HAP-1 (cell line): ENCODE results near the gene IGSF5.
"Not testable (repeated sequence)": the region's sequence is repeated elsewhere in the genome, so short reads cannot be mapped to it uniquely, and the experiment has no call there.

Experiments used
- DNase-seq, 2 experiments: peaks; one replicate each; pipeline ENCODE4 v3.0.0-alpha.2; 2016 to 2020; ENCODE audit warnings: low spot score in 2 of 2
- H3K27me3 ChIP-seq: fragments of 250-450 bp; sonication (Bioruptor Pico); 2 replicates; pipeline ENCODE4 v1.5.1; 2020; ENCODE audit warnings: low read depth, mild to moderate bottlenecking, moderate library complexity
- H3K36me3 ChIP-seq: fragments of 250-450 bp; sonication (Bioruptor Pico); replicated peaks from 2 replicates; pipeline ENCODE4 v1.5.1; 2020; ENCODE audit warnings: mild to moderate bottlenecking
- H3K4me1 ChIP-seq: fragments of 250-450 bp; sonication (Bioruptor Pico); 2 replicates; pipeline ENCODE4 v1.5.1; 2020; ENCODE audit warnings: mild to moderate bottlenecking
- H3K4me3 ChIP-seq: fragments of 250-450 bp; sonication (Bioruptor Pico); 2 replicates; pipeline ENCODE4 v1.5.1; 2020; ENCODE audit warnings: mild to moderate bottlenecking, moderate library complexity
- H3K9me3 ChIP-seq: fragments of 250-450 bp; sonication (Bioruptor Pico); 2 replicates; pipeline ENCODE4 v1.5.1; 2020; ENCODE audit warnings: mild to moderate bottlenecking, moderate library complexity
- in situ Hi-C: fragments of 300-500 bp; cut with MboI; formaldehyde crosslinking; loops from 3 replicates; pipeline ENCODE4 v1.14.3; 2020; ENCODE audit warnings: low sequenced_read_pairs, inconsistent platforms, mixed read lengths

Gene IGSF5

DNA sequence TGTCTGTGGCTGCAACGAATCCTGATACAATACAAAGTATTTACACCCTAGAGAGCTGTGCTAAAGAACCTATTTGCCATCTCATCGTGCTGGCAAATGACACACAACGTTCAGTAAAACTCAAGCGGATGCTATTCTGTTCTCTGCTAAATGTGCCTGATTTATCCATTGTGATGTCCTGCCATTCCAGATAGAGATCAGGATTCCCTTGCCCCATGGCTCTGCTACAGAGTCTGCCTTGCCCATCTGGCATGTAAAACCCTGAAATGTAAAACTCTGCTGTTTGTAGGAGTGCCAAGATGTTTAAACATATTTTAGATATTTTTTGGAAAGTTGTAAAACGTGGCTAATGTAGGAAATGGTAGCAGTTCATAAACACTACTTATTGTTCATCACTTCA is 20.0 kb upstream of the IGSF5 start:
- H3K36me3 ChIP-seq = no peaks in the 10 kb centered on the region

DNA sequence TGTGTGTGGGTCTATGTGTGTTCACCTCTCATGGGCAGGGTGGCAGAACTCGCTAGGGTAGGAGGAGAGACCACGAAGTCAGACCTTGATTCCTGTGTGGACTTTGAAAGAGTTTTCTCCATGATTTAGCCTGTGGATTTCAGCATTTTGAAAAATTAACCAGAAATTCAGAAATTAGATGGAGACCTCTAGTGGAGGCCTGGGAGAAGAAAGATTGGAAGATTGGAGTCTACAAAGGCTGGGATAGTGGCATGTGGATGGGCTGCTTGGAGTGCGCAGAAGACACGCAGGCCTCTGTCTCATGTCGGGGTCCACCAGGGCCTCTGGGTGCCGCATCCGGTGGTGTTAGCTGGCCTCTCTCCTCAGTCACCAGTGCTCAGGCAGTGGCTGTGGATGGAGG is 18.9 kb upstream of the IGSF5 start:
- H3K4me3 ChIP-seq = no peak overlapping the region
- in situ Hi-C loops = no loop called here
- H3K4me1 ChIP-seq = no peaks in the 10 kb centered on the region
- no peaks in the 10 kb centered on the region for H3K27me3 ChIP-seq
- H3K36me3 ChIP-seq = no peaks in the 10 kb centered on the region
- no peak for DNase-seq
- H3K9me3 ChIP-seq = no peaks in the 10 kb centered on the region

More for the DNA sequence above, 20.0 kb upstream of the IGSF5 start:
- no peaks in the 10 kb centered on the region; the same call in 1 of the 2 replicates for H3K9me3 ChIP-seq
- H3K4me1 ChIP-seq = no peaks in the 10 kb centered on the region
- in situ Hi-C loops = no loop called here
- no peak overlapping the region for H3K4me3 ChIP-seq
- DNase-seq = no peak
- no peaks in the 10 kb centered on the region for H3K27me3 ChIP-seq

DNA sequence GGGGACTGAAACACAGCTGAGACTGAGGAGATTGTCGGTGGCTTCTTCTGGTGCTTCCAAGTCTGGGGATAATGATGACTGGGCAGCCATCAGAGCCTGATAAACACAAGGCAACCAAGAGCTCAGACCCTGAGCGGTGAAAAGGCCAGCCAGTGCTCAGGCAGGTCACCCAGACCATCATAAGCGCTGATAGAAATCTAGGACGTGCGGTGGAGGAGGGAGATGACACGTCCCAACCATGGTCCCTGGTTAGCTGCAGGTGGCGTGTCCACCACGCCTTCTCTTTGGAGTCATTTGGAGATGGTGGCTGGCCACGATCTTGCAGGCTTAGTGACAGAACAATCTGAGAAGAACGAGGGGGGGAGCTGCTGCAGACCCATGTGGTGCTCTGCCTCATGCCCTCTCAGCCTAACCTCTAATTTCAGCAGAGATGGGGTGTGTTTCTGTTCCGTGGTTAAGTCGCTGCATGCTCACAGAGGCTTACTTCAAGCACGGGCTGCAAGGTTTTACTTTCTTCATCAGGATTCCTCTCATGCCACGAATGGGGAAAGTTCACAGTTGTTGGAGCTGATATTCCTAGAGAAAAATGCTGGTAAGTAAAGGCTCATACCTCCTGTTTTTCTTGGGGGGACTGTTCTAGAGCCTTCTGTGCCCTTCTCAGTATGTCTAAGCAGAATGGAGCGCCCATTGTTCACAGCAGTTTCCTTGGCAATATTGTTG is 17.4 kb upstream of the IGSF5 start:
- in situ Hi-C loops = no loop called here
- Histone ChIP-seq H3K27me3 (no peaks in the 10 kb centered on the region), H3K4me1 (no peaks in the 10 kb centered on the region), H3K9me3 (no peaks in the 10 kb centered on the region), H3K4me3 (no peak overlapping the region), H3K36me3 (no peaks in the 10 kb centered on the region)
- no peak for DNase-seq

DNA sequence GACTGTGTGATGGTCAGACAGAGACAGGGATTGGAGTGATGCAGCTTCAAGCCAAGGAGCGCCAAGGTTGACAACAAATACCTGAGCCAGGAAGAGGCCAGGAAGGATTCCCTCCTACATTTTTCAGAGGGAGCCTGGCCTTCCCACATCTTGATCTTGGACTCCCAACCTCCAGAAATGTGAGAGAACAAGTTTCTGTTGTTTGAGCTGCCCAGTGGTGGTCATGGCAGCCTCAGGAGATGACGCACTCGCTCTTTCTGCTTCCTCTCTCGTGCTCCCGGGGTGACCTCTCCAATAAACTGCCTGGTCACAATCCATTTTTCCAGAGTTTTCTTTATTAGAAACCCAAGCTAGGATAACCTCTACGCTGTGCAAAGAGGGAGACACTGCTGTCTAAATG is 16.6 kb upstream of the IGSF5 start:
- H3K4me3 ChIP-seq = no peak overlapping the region
- H3K4me1 ChIP-seq = no peaks in the 10 kb centered on the region
- no peaks in the 10 kb centered on the region for H3K36me3 ChIP-seq
- in situ Hi-C loops = no loop called here
- DNase-seq = no peak
- H3K9me3 ChIP-seq = no peaks in the 10 kb centered on the region
- H3K27me3 ChIP-seq = no peaks in the 10 kb centered on the region

DNA sequence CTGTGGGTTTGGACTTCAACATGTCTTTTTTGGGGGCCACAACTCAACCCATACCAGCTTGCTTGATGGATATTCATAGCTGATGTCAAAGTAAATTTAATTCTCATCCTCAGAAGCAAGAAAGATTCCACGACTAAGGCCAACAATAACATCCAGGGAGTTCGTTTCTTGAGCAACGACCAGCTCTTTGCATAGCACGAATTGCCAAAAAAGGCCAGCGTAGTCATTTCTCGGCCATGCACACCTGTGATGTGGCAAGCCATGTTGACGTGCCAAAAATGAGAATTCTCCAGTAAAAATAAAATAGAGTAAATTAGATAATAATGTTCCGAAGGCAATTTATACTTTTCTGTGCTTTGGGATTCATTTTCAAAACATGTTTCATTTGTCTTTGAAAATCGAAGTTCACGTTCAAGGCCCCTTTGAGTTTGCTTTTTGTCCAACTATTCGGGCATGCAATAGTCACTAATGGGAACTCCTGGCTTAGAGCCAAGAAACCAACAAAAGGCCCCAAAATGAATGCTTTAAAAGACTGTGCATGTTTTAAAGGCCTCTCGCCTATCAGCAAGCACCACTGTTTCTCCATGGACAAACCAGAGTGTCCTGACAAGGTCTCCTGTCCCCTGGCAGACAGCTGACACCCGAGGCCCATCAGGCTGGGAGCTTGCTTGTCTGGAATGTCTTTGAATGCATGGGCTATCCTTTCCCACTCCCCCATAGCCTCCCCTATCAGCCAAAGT is 14.4 kb upstream of the IGSF5 start:
- Histone ChIP-seq H3K4me3 (no peak overlapping the region), H3K4me1 (no peaks in the 10 kb centered on the region), H3K9me3 (no peaks in the 10 kb centered on the region), H3K27me3 (no peaks in the 10 kb centered on the region), H3K36me3 (no peaks in the 10 kb centered on the region)
- no peak for DNase-seq
- in situ Hi-C loops = no loop called here

DNA sequence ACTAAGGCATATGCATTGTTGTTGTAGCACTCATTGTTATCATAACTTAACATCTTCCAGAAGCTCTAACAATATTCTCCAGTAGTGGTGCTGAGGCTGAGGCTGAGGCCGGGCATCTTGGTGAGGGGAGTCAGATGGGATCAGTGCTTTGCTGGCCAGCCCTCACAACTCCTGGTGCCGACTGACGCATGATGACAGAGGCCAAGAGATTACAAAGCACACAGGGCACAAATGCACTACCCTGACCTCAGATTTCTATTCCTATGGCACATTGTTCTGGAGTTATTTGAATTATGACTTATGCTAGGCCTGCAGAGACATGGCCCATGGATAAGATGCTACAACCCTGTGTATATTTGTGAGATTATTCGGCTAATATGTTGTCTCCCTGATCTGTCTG is 8.3 kb upstream of the IGSF5 start:
- no peaks in the 10 kb centered on the region for H3K4me1 ChIP-seq
- H3K9me3 ChIP-seq = no peaks in the 10 kb centered on the region
- no peak overlapping the region for H3K4me3 ChIP-seq
- in situ Hi-C loops = no loop called here
- no peaks in the 10 kb centered on the region for H3K27me3 ChIP-seq
- H3K36me3 ChIP-seq = no peaks in the 10 kb centered on the region
- no peak for DNase-seq

DNA sequence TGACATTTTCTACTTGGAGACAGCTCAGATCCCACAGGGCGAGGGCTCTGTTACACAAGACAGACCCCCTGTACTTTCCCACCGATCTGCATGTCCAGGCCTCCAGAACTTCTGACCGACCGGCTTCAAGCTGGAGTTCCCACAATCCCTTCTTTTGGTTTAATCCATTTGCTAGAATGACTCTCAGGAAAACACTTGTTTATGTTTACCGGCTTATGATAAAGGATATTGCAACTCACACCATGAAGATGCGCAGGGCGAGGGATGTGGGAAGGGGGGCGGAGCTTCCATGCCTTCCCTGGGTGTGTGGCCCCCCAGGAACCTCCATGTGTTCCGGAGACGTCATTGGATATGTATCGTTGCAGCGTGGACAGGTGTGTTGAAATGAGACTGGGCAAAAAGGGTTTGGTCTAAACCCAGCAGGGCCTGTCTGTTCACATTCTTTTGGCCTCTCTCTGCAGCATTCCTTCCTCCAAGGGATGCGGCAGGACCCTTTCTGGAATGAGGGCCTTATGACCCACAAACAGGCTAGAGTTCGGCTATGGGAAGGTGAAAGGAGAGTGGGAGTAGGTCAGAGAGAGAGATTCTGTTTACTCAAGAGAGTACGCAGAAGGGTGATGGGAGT is 7.5 kb upstream of the IGSF5 start:
- in situ Hi-C loops = no loop called here
- H3K4me3 ChIP-seq = no peak overlapping the region
- H3K36me3 ChIP-seq = no peaks in the 10 kb centered on the region
- DNase-seq = no peak
- H3K9me3 ChIP-seq = no peaks in the 10 kb centered on the region
- H3K27me3 ChIP-seq = no peaks in the 10 kb centered on the region
- H3K4me1 ChIP-seq = no peaks in the 10 kb centered on the region

DNA sequence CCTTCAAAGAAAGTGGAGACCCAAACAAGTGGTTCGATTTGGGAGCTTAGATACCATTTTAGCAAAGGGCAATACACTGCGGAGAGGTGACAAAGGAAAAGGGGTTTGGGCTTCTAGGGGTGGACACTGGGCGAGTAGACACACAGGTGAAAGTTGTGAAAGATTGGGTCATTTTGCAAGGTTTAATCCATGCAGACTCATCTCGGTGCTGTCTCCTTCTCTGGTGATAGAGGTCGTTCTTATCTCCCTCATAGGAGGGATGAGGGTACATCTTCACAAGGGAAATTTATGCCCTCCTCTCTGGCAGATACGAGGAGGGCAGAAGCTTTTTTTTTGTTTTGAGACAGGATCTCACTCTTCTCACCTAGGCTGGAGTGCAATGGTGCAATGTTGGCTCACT is 6.4 kb upstream of the IGSF5 start:
- Histone ChIP-seq H3K4me3 (no peak overlapping the region), H3K36me3 (no peaks in the 10 kb centered on the region), H3K27me3 (no peaks in the 10 kb centered on the region), H3K9me3 (no peaks in the 10 kb centered on the region), H3K4me1 (no peaks in the 10 kb centered on the region)
- in situ Hi-C loops = no loop called here
- DNase-seq = no peak

DNA sequence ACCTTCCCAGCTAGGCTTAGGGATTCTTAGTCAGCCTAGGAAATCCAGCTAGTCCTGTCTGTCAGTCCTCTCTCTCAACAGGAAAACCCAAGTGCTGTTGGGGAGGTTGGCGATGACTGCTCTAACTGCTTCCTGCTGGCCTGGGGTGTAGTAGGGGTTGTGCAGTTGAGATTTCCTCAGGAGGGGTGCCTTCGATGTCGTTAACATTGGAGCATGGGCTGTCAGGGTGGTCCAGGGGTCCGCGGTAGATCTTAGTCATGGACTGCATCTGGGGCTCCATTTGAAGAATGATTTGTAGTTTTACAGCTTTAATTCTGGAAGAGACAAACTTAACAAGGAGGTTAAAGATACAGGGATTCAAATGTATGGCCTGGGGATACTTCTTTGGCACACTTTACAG is 5.5 kb upstream of the IGSF5 start:
- H3K36me3 ChIP-seq, H3K4me1 ChIP-seq, DNase-seq, in situ Hi-C loops, H3K27me3 ChIP-seq, H3K4me3 ChIP-seq, H3K9me3 ChIP-seq: not testable (repeated sequence)

DNA sequence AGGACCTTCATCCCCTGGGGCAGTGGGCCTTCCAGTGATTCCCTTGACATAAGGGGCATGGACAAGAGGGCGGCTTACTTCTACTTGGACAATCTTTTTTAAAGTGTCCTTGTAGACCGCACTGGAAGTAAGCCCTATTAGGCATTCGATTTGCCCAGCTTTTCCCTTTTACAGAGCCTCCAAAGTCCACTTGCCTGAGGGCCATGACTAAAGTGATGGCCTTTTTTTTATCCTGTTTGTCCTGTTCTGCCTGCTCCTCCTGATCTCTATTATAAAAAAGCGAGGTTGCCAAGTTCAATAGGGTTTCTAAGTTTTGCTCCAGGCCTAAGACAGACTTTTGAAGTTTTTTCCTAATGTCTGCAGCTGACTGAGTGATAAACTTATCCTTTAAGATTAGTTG is 2.4 kb upstream of the IGSF5 start:
- DNase-seq, H3K4me3 ChIP-seq, H3K36me3 ChIP-seq, H3K27me3 ChIP-seq, H3K9me3 ChIP-seq, in situ Hi-C loops, H3K4me1 ChIP-seq: not testable (repeated sequence)

DNA sequence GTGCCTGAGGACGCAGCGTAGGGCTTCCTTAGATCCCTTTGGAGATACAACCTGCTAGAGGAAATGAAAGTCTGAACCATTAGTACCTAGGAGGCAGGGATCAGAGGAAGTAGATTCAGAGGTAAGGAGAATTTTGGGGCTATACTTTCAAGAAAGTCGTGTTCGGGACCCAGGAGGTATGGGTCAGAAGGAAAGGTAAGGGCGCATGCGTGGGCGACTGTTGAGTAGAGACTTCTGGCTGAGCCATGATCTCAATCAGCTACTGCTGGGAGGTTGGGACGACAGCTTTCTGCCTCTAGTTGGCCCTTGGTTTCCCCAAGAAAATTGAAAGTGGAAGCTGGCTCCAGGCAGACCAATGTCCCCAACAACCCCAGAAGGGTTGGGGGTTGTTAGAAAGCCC is 349 bp downstream of the IGSF5 start:
- H3K36me3 ChIP-seq, H3K27me3 ChIP-seq, H3K9me3 ChIP-seq, DNase-seq, H3K4me3 ChIP-seq, in situ Hi-C loops, H3K4me1 ChIP-seq: not testable (repeated sequence)

DNA sequence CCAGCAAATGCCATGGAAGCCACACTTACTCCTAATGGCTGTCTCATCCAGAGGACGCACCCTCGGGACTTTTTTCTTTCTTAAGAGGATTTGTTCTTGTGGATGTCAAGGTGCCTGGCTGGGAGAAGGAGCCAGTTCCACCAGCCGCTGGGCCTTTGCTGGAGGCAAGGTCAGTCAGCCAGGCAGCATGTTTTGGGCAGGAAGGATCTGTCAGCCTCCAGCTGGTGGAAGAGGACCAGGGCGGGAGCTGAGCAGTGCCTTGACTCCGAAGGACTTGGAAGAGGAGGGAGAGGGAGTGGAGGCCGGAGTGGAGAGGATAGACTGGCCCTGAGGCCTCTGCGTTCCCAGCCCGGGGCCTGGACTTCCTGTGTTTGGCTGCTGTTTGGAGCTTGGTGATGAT is 5.7 kb downstream of the IGSF5 start:
- Histone ChIP-seq H3K27me3 (no peaks in the 10 kb centered on the region), H3K4me1 (no peaks in the 10 kb centered on the region), H3K36me3 (no peaks in the 10 kb centered on the region), H3K4me3 (no peak overlapping the region), H3K9me3 (0 out of 2 replicates have a peak, but pooled peaks cover 3% of the 10 kb centered on the region)
- in situ Hi-C loops = no loop called here
- DNase-seq = no peak

DNA sequence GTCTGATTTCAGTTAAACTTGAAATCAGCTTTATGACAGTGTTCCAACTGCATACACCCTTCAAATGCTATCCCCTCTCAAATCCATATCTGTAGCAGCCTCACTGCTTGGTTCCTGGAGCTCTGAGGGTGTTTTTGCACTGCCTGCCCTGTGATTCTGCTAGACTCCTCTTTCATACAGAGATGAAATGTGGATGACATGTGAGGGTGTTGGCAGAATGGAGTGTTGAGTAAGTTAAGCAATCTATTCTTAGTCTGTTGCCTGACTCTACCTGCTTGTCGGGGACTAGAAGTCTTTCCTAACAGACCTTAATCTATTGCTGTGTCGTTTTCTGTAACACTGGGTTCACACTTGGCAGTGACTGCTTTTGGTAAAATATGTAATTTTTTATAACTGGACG is 9.8 kb downstream of the IGSF5 start:
- DNase-seq = no peak
- Histone ChIP-seq H3K4me3 (no peak overlapping the region), H3K36me3 (no peaks in the 10 kb centered on the region), H3K9me3 (0 out of 2 replicates have a peak, but pooled peaks cover 3% of the 10 kb centered on the region), H3K27me3 (no peaks in the 10 kb centered on the region), H3K4me1 (no peaks in the 10 kb centered on the region)
- in situ Hi-C loops = no loop called here

DNA sequence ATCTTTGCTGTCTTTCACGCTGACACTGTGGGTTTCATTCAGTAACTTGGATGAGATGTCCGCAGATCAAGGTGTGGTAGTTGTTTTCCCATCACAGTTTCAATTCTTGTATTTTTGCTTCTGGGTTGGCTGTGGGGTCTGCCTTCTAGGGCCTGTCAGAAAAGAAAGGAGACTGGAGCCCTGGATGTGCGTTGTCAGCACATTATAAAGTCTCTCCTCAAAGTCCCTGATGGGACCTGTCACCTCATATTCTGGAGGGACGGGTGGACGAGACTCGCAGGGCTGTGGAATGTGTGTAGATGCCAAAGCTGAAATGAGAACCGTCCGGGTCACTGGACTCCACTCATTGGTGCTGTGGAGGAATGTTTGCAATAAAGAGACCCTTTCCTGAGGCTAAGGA is 11.3 kb downstream of the IGSF5 start:
- H3K9me3 ChIP-seq = 0 out of 2 replicates have a peak, but pooled peaks cover 3% of the 10 kb centered on the region
- H3K4me1 ChIP-seq = no peaks in the 10 kb centered on the region
- H3K36me3 ChIP-seq = no peaks in the 10 kb centered on the region
- H3K4me3 ChIP-seq = no peak overlapping the region
- in situ Hi-C loops = no loop called here
- H3K27me3 ChIP-seq = no peaks in the 10 kb centered on the region
- no peak for DNase-seq
